SK-N-DZ (cell line): Measurements from ENCODE around the gene TMEM43.
A peak's percentile ranks its signal among the peaks of the same experiment; 100 is the strongest.

ENCODE experiments used
- DNase-seq: peaks from one replicate; pipeline ENCODE4 v3.0.0-alpha.2; 2015; ENCODE audit warnings: low spot score

TMEM43 gene

DNA sequence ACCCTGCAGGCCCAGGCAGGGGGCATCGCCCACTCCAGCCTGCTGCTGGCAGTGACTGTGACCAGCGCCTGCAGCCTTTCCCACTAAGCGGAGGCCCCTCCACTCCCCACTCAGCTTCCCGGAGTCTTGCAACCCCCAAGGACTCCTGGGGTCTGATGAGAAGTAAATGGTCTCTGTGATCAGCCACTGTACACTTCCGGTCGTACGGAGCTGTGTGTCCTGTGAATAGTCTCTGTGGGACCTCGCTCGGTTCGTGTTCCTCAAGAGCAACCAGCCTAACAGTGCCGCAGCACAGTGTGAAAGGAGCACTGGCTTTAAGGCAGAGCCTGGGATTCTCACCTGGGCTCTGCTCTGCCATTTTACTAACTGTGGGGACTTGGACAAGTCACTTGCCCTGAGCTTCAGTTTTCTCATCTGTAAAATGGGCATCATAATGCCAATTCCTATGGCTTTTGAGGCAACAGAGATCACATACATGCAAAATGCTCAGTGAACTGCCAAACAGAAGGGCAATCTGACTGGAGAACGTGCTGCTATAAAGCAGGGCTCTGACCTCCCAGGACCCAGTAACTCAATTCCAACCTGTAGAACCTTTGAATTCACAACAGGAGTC lies 26.7 kb downstream of the TMEM43 start:
- DNase-seq: no peak

DNA sequence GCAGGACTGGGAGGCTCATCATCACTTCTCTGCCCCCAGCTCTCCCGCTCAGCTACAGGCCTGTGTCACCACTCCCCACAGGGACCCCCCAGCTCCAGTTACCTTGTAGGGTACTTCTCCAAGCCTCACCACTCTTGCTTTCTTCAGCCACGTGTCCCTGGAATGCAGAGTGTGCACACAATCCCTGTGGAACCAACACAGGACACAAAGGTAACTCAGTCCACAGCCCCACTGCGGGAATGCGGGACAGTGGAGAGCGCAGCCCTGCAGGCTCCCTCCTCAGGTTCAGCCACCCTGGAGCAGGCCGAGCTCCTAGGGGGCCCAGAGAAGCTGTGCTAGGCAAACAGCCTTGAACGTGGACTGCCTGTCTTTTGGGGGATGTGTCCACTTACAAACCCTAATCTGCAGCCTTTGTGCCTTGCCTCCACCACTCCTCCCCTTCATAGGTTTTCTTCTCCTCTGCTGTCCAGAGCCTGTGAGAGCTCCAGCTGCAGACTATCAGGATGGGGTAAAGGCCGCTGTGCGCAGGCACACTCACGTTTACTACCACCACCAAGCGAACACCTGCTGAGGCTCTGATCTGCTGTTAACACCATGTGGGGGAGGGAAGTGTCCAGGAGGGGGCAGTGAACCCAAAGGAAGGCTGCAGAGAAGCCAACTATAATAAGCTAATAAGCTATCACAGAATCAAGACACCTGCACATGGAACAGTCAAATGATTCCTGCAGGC lies 27.5 kb downstream of the TMEM43 start:
- DNase-seq: no peak

DNA sequence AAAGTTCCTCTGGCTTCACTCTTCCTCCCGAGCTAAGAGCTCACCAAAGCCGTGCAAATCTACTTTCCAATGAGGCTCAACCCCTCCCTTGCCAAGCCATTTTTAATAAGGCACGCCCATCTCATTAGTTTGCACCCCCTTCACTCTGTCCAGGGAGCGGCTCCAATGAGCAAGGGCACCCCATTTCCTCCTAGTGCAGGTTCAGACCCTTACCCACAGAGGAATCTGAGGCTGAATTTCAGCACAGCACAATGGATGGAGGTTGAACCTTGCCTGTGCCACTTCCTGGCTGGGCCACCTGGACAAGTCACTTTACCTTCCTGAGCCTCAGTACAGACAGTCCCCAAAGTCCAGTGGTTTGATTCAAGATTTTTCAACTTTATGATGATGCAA lies 28.1 kb downstream of the TMEM43 start:
- DNase-seq: no peak

DNA sequence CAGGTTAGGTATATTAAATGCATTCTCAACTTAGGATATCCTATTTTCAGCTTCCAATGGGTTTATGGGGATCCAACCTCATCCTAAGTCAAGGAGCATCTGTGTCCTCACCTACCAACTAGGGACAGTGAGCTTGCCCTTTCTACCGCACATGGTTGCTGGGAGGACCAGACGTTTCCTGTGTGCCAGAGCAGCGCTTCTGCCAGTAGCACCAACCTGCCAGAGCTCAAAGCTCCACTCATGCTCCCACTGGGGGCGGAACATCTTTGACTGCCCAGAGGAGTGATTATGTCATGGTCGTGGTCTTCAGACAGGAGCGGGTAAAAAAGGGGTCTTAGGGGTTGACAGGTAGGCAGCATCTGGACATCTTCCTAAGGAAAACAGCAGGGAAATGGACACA lies 28.8 kb downstream of the TMEM43 start:
- DNase-seq: no peak

DNA sequence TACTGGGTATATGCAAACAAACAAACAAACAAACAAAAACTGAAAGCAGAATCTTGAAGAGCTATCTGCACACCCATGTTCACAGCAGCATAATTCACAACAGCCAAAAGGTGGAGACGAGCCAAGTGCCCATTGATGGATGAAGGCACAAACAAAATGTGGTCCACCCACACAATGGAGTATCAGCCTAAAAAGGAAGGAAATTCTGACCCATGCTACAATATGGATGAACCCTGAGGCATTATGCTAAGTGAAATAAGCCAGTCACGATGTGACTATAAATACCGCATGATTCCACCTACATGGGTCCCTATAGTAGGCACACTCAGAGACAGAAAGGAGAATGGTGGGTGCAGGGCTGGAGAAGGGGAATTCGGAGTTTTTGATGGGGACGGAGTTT lies 29.4 kb downstream of the TMEM43 start:
- DNase-seq: no peak

DNA sequence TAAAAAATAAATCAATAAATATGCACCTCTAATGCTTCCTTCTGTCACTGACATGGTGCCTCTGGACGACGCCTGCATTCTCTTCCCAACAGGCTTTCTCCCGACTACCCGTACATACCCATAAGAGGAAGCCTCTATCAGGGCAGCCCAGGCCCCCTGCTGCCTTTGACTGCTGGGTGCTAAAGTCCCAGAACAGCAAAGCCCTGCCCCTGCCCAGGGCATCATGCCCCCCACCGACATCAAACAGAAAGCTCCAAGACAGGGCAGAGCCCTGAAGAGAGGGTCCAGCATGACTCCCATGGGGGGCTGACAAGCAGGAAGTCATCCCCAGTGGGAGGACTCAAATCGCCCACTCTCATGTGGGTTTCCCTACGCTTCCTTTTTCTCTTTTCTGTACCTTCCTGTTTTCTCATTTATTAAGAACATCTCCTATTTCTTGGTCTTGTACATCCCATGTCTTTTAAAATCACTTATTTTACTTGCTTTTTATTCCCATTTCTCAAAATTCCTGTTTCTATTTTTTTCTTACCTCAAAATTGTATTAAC lies 30.1 kb downstream of the TMEM43 start:
- no peak for DNase-seq

DNA sequence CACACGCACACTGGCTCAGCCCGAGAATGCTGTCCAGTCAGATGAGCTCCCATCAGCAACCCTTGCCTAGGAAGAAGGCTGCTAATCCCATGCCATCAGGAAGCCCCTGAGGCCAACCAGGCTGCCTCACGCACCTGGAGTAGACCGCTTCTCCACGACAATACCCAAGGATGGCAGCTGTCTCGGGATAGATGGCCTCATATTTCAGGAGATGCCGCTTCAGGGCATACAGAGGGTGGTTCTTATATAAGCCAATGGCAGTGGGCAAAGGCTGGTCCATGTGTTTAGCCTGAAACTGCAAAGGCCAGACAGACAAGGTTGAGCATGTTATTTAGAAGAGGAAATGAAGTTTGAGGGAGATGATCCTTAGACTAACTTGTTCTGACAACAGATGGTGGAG lies 31.3 kb downstream of the TMEM43 start:
- DNase-seq: no peak

DNA sequence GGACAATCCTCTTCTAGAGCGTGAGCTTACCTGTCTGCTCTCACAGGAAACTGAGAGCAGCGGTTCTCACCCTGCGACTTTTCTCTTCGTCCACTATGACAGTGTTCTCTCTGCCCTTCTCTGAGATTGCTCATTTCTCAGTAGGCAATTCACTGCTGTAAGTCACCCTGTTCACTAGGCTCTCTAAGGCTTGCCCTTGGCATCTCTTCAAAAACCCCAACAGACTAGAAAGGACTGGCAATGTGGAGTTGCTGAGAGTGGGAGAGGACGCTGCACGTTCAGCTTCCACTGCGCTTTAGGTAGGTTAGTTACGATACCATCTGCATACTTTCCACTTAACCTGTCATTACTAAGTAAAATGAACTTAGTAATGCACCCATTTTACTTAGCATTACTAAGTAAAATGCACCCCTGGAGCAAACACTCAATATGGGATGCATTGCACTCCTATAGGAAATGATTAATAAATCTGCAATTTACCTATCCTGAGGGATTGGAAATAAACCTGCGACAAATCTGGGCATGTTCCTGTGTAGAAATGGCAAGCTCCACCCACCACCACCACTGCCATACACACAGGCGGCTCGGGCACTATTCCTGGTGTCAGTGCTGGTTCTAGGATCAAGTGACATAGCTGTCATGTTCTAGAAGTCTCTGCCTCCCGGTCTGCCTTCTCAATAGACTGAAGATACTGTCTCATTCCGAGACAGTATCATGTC lies 32.1 kb downstream of the TMEM43 start:
- no peak for DNase-seq

DNA sequence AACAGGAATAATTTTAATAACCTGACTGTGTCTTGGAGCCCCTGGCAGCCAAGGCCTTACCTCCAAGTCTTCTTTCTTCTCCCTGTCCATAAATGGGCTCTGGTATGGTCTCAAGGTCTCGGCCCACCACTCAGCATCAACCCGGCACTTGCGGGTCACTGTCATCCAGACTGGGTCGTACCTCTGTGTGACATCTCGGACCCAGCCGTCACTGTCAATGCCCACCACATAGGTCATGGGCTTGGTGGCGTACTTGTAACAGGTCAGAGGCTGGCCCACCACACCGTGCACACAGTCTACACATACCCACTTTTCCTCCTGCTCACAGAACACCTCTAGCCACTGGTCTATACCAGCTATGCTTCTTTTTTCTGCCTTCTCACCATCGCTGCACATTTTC lies 33.1 kb downstream of the TMEM43 start:
- DNase-seq: no peak

DNA sequence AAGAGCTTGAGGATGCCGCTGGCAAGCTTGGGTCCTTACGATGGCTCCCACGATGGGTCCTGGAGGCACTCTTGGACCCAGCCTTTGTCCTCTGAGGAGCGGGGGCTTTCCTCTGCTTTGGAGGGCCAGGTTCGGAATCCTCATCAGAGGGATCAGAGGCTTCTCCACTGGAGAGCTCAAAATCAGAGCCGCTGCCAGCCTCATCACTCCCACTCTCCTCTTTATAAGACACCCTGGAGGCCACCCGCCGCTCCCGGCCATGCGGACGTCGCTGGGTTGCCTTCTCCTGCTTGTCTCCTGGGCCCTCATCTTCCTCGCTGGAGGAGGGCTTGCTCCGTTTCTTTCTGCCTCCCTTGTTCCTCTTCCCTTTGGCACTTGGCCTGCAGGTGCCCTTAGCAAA lies 33.5 kb downstream of the TMEM43 start:
- DNase-seq: no peak

DNA sequence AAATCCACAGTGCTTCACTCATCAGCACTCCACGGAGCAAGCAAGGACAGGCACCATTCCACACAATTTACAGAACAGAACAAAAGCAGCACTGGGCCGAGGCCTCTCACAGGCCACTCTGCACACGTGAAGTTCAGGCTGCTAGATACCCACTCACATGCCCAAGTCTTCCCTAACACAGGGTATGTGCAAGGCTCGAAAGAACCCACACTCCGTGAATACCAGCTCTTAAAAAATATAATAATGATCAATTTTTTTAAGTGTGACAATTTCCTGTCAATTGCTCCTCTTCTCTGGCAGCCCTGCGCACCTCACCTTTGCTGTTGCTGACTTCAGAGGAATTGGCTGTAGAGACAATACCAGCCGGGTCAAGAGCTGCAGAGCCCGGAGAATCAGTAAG lies 34.6 kb downstream of the TMEM43 start:
- DNase-seq: no peak

DNA sequence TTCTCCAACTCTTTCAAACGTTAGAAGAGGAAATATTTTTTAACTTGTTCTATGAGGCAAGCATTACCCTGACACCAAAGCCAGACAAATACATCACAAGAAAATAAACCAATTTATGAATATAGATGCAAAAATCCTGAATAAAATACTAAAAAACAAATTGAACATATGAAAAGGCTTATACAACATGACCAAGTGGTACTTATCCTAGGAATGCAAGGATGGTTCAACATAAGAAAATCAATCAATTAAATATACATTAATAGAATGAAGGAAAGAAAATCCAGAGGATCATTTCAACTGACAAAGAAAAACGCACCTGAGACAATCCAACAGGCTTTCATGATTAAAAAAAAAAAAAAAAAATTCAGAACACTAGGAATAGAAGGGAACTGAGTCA lies 36.4 kb downstream of the TMEM43 start:
- DNase-seq: no peak

DNA sequence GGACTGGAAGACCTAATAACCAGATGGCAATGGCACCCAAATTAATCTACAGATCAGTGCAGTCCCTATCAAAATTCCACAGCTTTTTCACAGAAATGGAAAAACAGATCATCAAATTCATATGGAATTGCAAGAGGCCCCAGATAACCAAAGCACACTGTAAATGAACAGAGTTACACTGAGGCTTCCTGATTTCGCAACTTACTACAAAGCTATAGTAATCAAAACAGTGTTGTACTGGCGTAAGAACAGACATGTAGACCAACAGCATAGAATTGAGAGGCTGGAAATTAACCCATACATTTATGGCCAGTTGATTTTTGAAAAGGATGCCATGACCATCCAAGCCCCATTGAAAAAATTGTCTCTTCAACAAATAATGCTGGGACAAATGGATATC lies 37.3 kb downstream of the TMEM43 start:
- no peak for DNase-seq

DNA sequence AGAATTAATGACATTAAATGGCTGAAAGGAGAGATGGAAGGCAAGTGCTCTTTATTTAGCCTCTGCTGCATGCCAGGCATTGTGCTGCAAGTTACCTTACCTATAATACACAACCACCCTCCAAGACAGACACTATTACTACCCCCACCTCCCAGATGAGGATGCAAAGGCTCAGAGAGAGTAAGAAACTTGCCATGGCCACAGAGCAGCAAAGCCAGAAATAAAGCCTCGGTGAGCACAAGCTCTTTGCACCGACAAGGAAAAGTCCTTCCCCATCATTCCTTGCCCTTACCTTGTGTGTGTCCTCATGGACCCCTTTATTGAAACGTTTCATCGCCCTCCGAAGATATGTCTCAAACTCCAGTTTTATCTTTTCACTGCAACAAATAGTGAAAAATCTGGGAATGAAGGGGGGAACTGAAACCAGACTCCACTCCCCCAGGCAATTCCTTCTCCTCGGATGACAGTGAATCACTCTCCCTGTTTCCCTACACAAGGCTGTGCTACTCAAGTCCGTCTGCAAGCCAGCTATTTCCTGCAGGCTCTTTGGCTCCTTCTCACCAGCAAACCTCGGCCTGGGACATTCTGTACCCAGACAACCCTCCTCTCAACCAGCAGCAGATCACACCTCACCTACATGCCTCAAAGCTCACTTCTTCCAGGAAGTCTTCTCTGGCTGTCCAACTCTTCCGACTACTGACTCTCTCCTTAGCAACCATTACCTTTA lies 42.2 kb downstream of the TMEM43 start:
- DNase-seq: no peak

DNA sequence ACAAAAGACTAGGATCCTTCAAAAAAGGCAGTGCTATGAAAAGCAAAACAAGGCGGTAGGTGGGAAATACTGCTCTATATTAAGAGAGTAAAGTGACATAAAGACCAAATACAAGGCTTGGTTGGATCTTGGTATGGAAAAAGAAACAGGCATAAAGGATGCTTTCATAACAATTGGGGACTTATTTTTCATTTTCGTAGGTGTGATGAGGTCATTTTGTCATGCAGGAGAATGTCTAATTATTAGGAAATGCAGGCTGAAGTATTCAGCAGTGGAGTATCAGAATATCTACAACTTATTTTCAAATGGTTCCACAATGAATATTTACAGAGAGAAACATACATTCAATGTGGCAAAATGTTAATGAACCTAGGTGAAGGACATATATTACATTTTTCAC lies 44.6 kb downstream of the TMEM43 start:
- no peak for DNase-seq

DNA sequence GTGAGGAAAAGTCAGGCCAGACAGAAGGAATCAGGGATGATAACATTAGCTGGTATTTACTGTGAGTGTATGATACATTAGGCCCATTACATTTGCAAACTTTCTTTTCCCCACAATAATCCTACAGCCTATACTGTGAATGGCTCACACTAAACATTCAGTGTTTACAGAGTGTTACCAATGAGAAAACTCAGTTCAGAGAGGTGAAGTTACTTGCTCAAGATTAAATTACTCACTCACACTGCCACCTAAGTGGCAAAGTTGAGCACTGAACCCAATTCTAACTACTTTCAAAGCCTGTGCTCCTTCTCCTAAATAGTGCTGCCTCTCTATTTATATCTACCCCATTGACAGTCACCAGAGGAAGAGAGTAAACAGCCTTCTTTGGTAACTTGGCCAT lies 45.0 kb downstream of the TMEM43 start:
- no peak for DNase-seq

DNA sequence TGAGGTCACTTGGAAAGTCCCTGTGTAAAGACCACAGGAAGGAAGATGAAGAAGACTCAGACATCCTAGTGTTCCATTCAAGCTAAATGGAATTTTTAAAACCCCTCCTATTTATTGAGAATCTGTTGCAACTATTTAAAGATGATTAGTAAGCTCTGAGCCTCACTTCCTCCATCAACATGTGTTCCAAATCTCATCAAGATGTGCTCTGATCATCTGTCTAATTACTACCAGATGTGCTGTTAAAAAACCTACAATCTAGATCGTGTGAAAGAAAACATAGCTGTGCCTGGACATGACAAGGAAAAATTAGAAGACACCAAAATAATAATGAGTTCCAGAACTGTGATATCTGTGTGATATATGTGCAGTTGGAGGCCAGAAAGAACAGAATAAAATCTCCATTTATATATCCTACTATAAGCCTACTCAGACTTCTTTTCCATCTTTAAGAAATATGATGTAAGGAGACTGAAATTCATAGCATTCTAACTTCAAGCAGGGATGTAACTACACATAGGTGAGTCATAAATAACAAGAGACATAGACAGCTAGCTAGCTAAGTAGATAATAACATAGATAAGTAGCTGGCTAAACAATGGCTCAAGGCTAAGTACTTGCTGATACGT lies 45.8 kb downstream of the TMEM43 start:
- no peak for DNase-seq

DNA sequence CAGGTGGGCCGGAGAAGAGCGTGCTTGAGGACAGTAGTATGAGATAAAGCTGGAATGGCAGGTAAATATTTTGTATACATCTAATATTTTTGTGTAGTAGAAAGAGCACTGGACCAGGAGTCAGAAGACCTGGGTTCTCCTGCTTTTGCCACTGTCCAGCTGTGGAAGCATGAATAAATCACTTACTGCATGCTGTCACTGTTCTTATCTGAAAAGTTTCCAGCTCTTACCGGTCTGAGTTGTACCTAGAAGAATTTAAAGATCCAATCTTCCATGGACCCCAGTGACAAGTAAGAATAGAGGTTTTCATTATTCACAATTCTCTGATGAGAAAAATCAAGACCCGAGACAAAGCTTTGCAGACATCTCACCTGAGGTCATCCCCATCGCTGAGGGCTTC lies 47.6 kb downstream of the TMEM43 start:
- no peak for DNase-seq

DNA sequence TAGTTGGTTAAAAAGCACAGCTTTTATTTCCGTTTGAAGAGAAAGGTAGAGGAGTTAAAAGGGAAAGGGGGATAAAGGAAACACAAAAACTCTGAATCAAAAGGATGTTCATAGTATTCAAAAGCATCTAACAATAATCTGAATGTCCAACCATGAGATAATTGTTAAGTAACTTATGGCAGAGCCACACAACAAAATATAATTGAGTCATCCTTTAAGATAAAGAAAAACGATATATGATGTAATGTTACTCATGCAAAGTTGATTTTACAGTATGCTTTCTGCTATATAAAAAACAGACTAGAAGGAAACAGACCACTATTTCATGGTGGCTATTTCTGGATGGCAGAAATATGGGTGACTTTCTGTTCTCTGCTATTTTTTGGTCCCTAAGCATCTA lies 49.6 kb downstream of the TMEM43 start:
- no peak for DNase-seq

DNA sequence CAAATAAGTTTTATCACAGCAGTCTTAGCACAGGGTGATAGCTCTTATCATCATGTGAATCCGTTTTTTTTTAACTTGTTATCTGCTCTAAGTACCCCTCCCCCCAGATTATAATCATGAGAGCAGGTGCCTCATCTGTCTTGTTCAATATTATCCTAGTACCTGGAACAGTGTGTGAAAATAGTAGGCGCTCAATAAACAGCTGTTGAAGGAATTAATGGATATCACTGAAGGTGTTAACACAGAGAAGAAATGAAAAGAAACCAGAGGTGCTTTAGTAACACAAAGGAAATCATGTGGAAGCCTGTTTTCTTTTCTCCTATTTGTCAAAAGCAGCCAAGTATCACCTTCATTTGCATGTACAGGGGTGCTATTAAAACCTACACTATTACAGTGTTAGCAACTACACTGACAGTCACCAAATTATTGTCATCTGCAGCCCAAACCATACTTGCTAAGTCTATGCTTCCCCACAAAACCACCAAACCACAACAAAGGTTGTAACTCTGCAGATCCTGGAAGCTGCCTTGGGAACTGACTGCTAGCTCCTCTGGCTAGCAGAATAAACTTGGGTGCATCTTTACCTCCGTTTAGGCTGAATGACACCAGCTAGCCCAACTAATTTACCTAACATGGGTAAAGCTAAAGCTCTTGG lies 50.7 kb downstream of the TMEM43 start:
- DNase-seq: no peak

DNA sequence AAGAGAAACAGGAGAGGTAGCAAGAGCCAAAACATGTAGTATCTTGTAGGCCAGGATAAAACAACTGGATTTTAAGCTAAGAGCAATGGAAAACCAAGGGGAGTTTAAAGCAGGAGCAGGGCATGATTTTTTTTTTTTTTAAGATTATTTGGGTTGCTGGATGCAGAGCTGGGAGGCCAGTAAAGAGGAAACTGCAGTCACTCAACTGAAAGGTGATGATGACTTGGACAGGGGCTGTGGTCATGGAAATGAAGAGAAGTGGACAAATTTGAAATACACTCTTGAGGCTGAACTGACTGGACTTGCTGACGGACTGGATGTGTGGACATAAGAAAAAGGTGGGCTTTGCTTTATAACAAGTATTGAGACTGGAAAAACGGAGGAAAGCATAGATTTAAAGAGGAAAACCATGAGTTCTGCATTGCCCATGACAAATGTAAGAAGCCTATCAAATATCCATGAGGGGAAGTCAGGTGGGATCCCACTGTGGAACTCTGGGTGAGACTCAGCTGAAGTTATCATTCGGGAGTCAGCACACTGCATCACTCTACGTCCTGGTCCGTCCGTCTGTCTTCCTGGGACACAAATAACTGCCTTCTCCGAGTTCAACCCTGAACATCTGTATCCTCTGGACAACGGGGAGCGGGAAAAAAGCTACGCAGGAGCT lies 52.9 kb downstream of the TMEM43 start:
- peak; percentile 21 for DNase-seq
